HepG2 (cell line): ENCODE results near the gene MOGAT3. TPM values are rescaled to one million over a fixed set of nuclear protein-coding genes. Genes with fewer than 3 reads are reported as not detected.
A peak's percentile ranks its signal among the peaks of the same experiment; 100 is the strongest.

Source experiments
- ARID3A ChIP-seq: IDR thresholded peaks from 2 replicates; pipeline ENCODE4 v1.6.1; 2012; ENCODE audit warnings: low read depth, low read length, improper control_type of control experiment
- ARNT2 ChIP-seq: sonication (generic); formaldehyde crosslinking; IDR thresholded peaks from 2 replicates; pipeline ENCODE4 v1.8.0; 2022; ENCODE audit warnings: mild to moderate bottlenecking, low read depth, missing genetic modification reagents, moderate library complexity
- CENPX ChIP-seq: sonication (generic); formaldehyde crosslinking; IDR thresholded peaks from 2 replicates; pipeline ENCODE4 v1.9.0; 2021; ENCODE audit warnings: mild to moderate bottlenecking, missing genetic modification reagents, moderate library complexity
- DNMT3B ChIP-seq: conservative IDR thresholded peaks from 2 replicates; pipeline ENCODE4 v1.6.1; 2016; ENCODE audit warnings: missing biosample characterization, control low read depth
- HNRNPLL ChIP-seq: fragments of 200-400 bp; formaldehyde crosslinking; IDR thresholded peaks from 2 replicates; pipeline ENCODE4 v1.6.1; 2017; ENCODE audit warnings: mild to moderate bottlenecking, low read depth, low read length; ENCODE audit not compliant: poor library complexity, severe bottlenecking
- KDM1A ChIP-seq: IDR thresholded peaks from 2 replicates; pipeline ENCODE4 v1.6.1; 2016; ENCODE audit warnings: missing compliant biosample characterization
- MAX ChIP-seq: IDR thresholded peaks from 2 replicates; pipeline ENCODE4 v1.6.1; 2012; ENCODE audit warnings: inconsistent platforms
- MAZ ChIP-seq, 2 experiments: sonication (generic) in 1 of 2; formaldehyde crosslinking in 1 of 2; IDR thresholded peaks; 2 replicates each; pipeline versions ENCODE4 v1.5.0 to v1.6.1; 2012 to 2020; ENCODE audit warnings: low read depth in 2 of 2, mild to moderate bottlenecking in 2 of 2, borderline replicate concordance in 1 of 2, improper control_type of control experiment in 1 of 2, low read length in 1 of 2, missing genetic modification reagents in 1 of 2, moderate library complexity in 1 of 2
- SALL1 ChIP-seq: sonication (generic); formaldehyde crosslinking; IDR thresholded peaks from 2 replicates; pipeline ENCODE4 v1.8.0; 2022; ENCODE audit warnings: mild to moderate bottlenecking, missing genetic modification reagents
- ZNF10 ChIP-seq: sonication (generic); formaldehyde crosslinking; IDR thresholded peaks from 2 replicates; pipeline ENCODE4 v1.4.0; 2020; ENCODE audit warnings: mild to moderate bottlenecking, low read depth, missing genetic modification reagents, borderline replicate concordance
- ZNF383 ChIP-seq: sonication (generic); formaldehyde crosslinking; IDR thresholded peaks from 2 replicates; pipeline ENCODE4 v1.4.0; 2020; ENCODE audit warnings: missing genetic modification reagents, mild to moderate bottlenecking, borderline replicate concordance
- ZNF510 ChIP-seq: sonication (generic); formaldehyde crosslinking; IDR thresholded peaks from 2 replicates; pipeline ENCODE4 v1.4.0; 2020; ENCODE audit warnings: low read depth, mild to moderate bottlenecking, missing genetic modification reagents
- ZNF672 ChIP-seq: sonication (generic); formaldehyde crosslinking; IDR thresholded peaks from 2 replicates; pipeline ENCODE4 v1.8.1; 2022; ENCODE audit warnings: missing genetic modification reagents
- ZNF703 ChIP-seq: sonication (generic); formaldehyde crosslinking; IDR thresholded peaks from 2 replicates; pipeline ENCODE4 v1.5.1; 2020; ENCODE audit warnings: missing genetic modification reagents, mild to moderate bottlenecking, moderate library complexity, borderline replicate concordance
- ZSCAN29 ChIP-seq: sonication (generic); formaldehyde crosslinking; conservative IDR thresholded peaks from 2 replicates; pipeline ENCODE4 v1.4.0; 2020; ENCODE audit warnings: mild to moderate bottlenecking, missing genetic modification reagents
- polyA plus RNA-seq, 8 experiments: library from polyadenylated mRNA; depleted of rRNA in 3 of 8; stranded (reverse) in 7 of 8; unstranded in 1 of 8; fragments of >200 nt; fragmentation: Illumina TruSeq in 4 of 8; extraction: Trizol in 4 of 8; gene quantifications; 2 replicates each; pipeline versions ENCODE4 v1.2.1 to v1.2.3, GENCODE V29; 2011 to 2016; ENCODE audit warnings: low read depth in 4 of 8, missing spikeins in 1 of 8, mixed read lengths in 1 of 8; ENCODE audit not compliant: insufficient read depth in 1 of 8
- total RNA-seq, 5 experiments: library from RNA; depleted of rRNA; stranded (reverse); fragments of >200 nt; fragmentation: Illumina TruSeq; extraction: Trizol; gene quantifications; 2 replicates each; pipeline ENCODE4 v1.2.3, GENCODE V29; 2016; ENCODE audit warnings: low read depth in 1 of 5
- TF ChIP-seq, protein P1 (sequence below), 2 experiments: fragments of 450-650 bp in 1 of 2; sonication (generic) in 1 of 2; formaldehyde crosslinking in 1 of 2; IDR thresholded peaks; 2 replicates each; pipeline versions ENCODE4 v1.6.1 to v1.8.0; 2016 to 2022; ENCODE audit warnings: antibody characterized with exemption in 1 of 2, mild to moderate bottlenecking in 1 of 2, missing genetic modification reagents in 1 of 2
- TF ChIP-seq, protein P2 (sequence below): IDR thresholded peaks from 2 replicates; pipeline ENCODE4 v1.6.1; 2016; ENCODE audit warnings: low read depth

Gene MOGAT3
- total and polyA plus RNA-seq, 2 of the 13 experiments (the other 11 are each of a cell fraction or from before 2014, with no cell fraction given), result 22.5 to 30.5 TPM

GRCh38 chr7:101245147-101245668, 44.4 kb upstream of the MOGAT3 start (continued):
- TF ChIP-seq, protein P1, sequence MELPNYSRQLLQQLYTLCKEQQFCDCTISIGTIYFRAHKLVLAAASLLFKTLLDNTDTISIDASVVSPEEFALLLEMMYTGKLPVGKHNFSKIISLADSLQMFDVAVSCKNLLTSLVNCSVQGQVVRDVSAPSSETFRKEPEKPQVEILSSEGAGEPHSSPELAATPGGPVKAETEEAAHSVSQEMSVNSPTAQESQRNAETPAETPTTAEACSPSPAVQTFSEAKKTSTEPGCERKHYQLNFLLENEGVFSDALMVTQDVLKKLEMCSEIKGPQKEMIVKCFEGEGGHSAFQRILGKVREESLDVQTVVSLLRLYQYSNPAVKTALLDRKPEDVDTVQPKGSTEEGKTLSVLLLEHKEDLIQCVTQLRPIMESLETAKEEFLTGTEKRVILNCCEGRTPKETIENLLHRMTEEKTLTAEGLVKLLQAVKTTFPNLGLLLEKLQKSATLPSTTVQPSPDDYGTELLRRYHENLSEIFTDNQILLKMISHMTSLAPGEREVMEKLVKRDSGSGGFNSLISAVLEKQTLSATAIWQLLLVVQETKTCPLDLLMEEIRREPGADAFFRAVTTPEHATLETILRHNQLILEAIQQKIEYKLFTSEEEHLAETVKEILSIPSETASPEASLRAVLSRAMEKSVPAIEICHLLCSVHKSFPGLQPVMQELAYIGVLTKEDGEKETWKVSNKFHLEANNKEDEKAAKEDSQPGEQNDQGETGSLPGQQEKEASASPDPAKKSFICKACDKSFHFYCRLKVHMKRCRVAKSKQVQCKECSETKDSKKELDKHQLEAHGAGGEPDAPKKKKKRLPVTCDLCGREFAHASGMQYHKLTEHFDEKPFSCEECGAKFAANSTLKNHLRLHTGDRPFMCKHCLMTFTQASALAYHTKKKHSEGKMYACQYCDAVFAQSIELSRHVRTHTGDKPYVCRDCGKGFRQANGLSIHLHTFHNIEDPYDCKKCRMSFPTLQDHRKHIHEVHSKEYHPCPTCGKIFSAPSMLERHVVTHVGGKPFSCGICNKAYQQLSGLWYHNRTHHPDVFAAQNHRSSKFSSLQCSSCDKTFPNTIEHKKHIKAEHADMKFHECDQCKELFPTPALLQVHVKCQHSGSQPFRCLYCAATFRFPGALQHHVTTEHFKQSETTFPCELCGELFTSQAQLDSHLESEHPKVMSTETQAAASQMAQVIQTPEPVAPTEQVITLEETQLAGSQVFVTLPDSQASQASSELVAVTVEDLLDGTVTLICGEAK (IDR thresholded peaks at IDR 0.05), result no peak
- TF ChIP-seq, protein P1 (CRISPR knock-in tag; IDR thresholded peaks at IDR 0.05), result no peak
- TF ChIP-seq HNRNPLL (peak; percentile 70), ARNT2 (CRISPR knock-in tag) (no peak), ZSCAN29 (CRISPR knock-in tag) (no peak), SALL1 (CRISPR knock-in tag) (peak; percentile 3; the same call in 1 of the 2 replicates), DNMT3B (no peak), ZNF672 (CRISPR knock-in tag) (no peak), ARID3A (no peak), CENPX (CRISPR knock-in tag) (no peak), ZNF510 (no peak), ZNF383 (CRISPR knock-in tag) (no peak), MAX (no peak), ZNF703 (CRISPR knock-in tag) (no peak), MAZ (IDR thresholded peaks at IDR 0.05; ENCODE audit: borderline replicate concordance, low read depth, low read length) (no peak), MAZ (CRISPR knock-in tag; IDR thresholded peaks at IDR 0.05; ENCODE audit: low read depth) (peak; percentile 58; the same call in 1 of the 2 replicates), KDM1A (no peak), ZNF10 (no peak)
- TF ChIP-seq, protein P2, sequence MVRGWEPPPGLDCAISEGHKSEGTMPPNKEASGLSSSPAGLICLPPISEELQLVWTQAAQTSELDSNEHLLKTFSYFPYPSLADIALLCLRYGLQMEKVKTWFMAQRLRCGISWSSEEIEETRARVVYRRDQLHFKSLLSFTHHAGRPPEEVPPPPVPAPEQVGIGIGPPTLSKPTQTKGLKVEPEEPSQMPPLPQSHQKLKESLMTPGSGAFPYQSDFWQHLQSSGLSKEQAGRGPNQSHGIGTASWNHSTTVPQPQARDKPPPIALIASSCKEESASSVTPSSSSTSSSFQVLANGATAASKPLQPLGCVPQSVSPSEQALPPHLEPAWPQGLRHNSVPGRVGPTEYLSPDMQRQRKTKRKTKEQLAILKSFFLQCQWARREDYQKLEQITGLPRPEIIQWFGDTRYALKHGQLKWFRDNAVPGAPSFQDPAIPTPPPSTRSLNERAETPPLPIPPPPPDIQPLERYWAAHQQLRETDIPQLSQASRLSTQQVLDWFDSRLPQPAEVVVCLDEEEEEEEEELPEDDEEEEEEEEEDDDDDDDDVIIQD (CRISPR knock-in tag), result no peak
